ENCODE results near the gene KIF2A.

Gene KIF2A

DNA sequence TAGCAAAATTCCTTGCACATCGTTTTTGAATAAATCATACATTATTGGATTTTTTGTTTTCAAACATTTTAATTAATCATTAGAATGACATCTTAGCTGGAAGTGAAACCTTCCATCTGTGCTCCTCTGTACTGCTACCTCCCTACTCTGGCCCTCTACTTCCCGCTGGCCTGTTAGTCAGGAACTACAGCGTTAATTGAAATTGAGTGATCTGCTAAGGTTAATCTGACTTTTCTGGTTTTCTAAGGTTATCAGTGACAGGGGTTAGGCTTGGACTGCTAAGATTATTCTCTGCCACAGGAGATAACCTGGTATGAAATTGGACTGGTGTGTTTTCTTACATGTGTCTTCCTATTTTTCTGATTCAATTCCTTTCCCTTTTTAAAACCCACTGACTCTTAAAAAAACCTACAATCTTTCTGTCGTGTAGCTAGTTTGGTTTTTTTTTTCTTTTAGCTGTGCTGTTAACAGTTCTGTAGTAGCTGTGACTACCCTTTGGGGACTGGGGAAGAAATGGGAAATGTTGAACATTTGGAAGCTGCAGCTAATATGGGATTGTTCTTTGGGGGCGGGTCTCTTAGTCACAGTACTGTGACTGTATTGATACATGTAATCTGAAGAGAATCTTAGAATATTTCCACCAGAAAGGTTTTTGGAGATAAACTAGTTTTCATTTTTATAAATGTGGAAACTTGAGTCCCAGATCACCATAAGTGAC is 4.6 kb downstream of the KIF2A start:
- Mint-ChIP-seq H3K27ac (peak overlapping the region; percentile 82), H3K4me1 (peaks cover 81% of the 10 kb centered on the region), H3K27me3 (no peaks in the 10 kb centered on the region), H3K9me3 (no peaks in the 10 kb centered on the region), H3K4me3 (peak overlapping the region; percentile 63), H3K36me3 (peaks cover 12% of the 10 kb centered on the region)

GRCh38 chr5:62312036-62312435 is 6.0 kb downstream of the KIF2A start:
- H3K27ac Mint-ChIP-seq = peak overlapping the region; percentile 48
- no peaks in the 10 kb centered on the region for H3K27me3 Mint-ChIP-seq
- no peaks in the 10 kb centered on the region for H3K9me3 Mint-ChIP-seq
- peaks cover 16% of the 10 kb centered on the region for H3K36me3 Mint-ChIP-seq
- peak overlapping the region; percentile 3 for H3K4me3 Mint-ChIP-seq
- peaks cover 90% of the 10 kb centered on the region for H3K4me1 Mint-ChIP-seq

GRCh38 chr5:62312674-62313073 is 6.7 kb downstream of the KIF2A start:
- H3K4me3 Mint-ChIP-seq = peak overlapping the region; percentile 8
- H3K4me1 Mint-ChIP-seq = peaks cover 92% of the 10 kb centered on the region
- H3K36me3 Mint-ChIP-seq = peaks cover 16% of the 10 kb centered on the region
- H3K27me3 Mint-ChIP-seq = no peaks in the 10 kb centered on the region
- H3K9me3 Mint-ChIP-seq = no peaks in the 10 kb centered on the region
- H3K27ac Mint-ChIP-seq = peak overlapping the region; percentile 9

- H3K36me3 Mint-ChIP-seq = peaks cover 13% of the 10 kb centered on the region
- H3K9me3 Mint-ChIP-seq = no peaks in the 10 kb centered on the region
- H3K27ac Mint-ChIP-seq = peak overlapping the region; percentile 15
- H3K4me3 Mint-ChIP-seq = peak overlapping the region; percentile 20
- no peaks in the 10 kb centered on the region for H3K27me3 Mint-ChIP-seq
- peaks cover 92% of the 10 kb centered on the region for H3K4me1 Mint-ChIP-seq
Observed at GRCh38 chr5:62314213-62314830, 8.3 kb downstream of the KIF2A start.

GRCh38 chr5:62315376-62316175 is 9.6 kb downstream of the KIF2A start:
- peak overlapping the region; percentile 64 for H3K27ac Mint-ChIP-seq
- peak overlapping the region; percentile 3 for H3K4me3 Mint-ChIP-seq
- H3K36me3 Mint-ChIP-seq = peaks cover 6% of the 10 kb centered on the region

GRCh38 chr5:62316176-62316502 is 10.1 kb downstream of the KIF2A start:
- H3K36me3 Mint-ChIP-seq = peaks cover 3% of the 10 kb centered on the region

More at GRCh38 chr5:62315376-62316175, 9.6 kb downstream of the KIF2A start:
- no peaks in the 10 kb centered on the region for H3K9me3 Mint-ChIP-seq
- no peaks in the 10 kb centered on the region for H3K27me3 Mint-ChIP-seq
- H3K4me1 Mint-ChIP-seq = peaks cover 91% of the 10 kb centered on the region

DNA sequence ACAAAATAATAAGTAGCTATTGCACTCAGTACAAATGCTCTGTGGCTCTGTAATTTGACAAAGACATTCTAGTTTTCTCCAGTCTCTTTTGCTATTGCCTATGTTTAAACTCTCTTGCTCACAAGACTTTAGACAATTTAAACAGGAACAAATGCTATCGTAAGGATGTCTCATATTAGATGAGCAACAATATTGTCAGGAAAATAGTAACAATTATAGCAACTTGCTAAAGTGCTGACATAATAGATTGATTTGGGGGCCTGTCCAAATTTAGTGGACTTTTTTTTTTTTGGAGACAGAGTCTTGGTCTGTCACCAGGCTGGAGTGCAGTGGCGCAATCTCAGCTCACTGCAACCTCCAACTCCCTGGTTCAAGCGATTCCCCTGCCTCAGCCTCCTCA is 11.8 kb downstream of the KIF2A start:
- Mint-ChIP-seq H3K36me3 (peaks cover 3% of the 10 kb centered on the region), H3K4me1 (peaks cover 88% of the 10 kb centered on the region), H3K4me3 (no peak overlapping the region), H3K27me3 (no peaks in the 10 kb centered on the region), H3K9me3 (no peaks in the 10 kb centered on the region), H3K27ac (peak overlapping the region; percentile 27)

More at GRCh38 chr5:62316176-62316502, 10.1 kb downstream of the KIF2A start:
- Mint-ChIP-seq H3K27me3 (no peaks in the 10 kb centered on the region), H3K27ac (peak overlapping the region; percentile 66), H3K4me3 (peak overlapping the region; percentile 28), H3K9me3 (no peaks in the 10 kb centered on the region), H3K4me1 (peaks cover 91% of the 10 kb centered on the region)

- Mint-ChIP-seq H3K9me3 (no peaks in the 10 kb centered on the region), H3K36me3 (peaks cover 4% of the 10 kb centered on the region), H3K27ac (no peak overlapping the region), H3K4me3 (no peak overlapping the region), H3K4me1 (peaks cover 89% of the 10 kb centered on the region), H3K27me3 (no peaks in the 10 kb centered on the region)
Observed at GRCh38 chr5:62322484-62322883, 16.5 kb downstream of the KIF2A start.

- Mint-ChIP-seq H3K9me3 (no peaks in the 10 kb centered on the region), H3K4me1 (peaks cover 88% of the 10 kb centered on the region), H3K27me3 (no peaks in the 10 kb centered on the region), H3K36me3 (peaks cover 4% of the 10 kb centered on the region), H3K4me3 (no peak overlapping the region), H3K27ac (peak overlapping the region; percentile 80)
Observed at GRCh38 chr5:62326302-62326701, 20.3 kb downstream of the KIF2A start.

DNA sequence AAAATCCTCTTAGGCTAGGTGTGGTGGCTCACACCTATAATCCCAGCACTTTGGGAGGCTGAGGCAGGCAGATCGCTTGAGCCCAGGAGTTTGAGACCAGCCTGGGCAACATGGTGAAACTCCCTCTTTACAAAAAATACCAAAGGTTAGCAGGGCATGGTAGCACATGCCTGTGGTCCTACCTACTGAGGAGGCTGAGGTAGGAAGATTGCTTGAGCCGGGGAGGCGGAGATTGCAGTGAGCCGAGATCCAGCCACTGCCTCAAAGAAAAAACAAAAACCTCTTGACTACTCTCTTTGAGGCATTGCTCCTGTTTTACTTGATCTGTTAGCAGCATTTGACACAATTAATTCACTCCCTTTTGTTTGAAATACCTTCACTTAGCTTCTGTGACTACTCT is 20.7 kb downstream of the KIF2A start:
- Mint-ChIP-seq H3K9me3 (no peaks in the 10 kb centered on the region), H3K27me3 (no peaks in the 10 kb centered on the region), H3K4me3 (no peak overlapping the region), H3K27ac (peak overlapping the region; percentile 66), H3K36me3 (peaks cover 4% of the 10 kb centered on the region), H3K4me1 (peaks cover 88% of the 10 kb centered on the region)

DNA sequence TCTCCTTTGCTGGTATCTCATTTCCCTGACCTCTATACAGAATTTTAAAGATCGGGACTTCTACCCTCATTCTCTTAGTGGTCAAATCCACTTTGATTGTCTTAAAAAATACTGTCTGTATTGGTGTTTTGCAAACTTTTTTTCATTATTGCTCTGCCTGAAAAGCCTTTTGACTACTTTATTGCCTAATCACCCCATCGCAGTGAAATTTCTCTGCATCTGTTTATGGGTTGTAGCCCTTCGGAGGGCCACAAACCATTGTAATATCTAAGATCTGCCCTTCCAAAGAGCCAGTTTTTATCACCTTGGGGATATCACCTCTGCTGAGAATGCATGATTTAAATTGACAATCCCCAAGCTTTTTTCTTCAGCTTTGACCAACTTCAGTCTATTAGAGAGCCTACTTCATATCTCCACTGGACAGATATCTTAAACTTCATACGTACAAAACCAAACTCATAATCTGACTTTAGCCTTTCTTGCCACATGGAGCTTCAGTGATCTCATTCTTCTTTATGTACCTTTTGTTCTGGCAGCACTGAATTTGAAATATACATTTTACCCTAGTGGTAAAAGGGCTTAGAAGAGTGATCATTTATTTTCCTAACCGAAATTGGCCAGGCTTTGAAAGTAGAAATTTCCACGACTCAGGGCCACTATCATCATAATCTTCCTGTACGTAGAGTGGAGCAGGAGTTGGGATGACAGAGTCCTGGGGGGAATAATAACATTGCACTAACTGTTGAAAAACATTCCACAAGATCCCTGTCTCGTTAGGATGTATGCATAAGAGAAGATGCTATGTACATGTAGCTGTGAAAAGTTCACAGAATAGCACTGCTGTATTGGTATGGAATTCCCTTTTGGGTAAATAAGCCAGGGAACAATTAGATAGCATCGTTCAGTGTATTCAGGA is 21.4 kb downstream of the KIF2A start:
- Mint-ChIP-seq H3K27ac (peak overlapping the region; percentile 66), H3K9me3 (no peaks in the 10 kb centered on the region), H3K27me3 (no peaks in the 10 kb centered on the region), H3K4me3 (peak overlapping the region; percentile 31), H3K36me3 (peaks cover 4% of the 10 kb centered on the region), H3K4me1 (peaks cover 89% of the 10 kb centered on the region)

DNA sequence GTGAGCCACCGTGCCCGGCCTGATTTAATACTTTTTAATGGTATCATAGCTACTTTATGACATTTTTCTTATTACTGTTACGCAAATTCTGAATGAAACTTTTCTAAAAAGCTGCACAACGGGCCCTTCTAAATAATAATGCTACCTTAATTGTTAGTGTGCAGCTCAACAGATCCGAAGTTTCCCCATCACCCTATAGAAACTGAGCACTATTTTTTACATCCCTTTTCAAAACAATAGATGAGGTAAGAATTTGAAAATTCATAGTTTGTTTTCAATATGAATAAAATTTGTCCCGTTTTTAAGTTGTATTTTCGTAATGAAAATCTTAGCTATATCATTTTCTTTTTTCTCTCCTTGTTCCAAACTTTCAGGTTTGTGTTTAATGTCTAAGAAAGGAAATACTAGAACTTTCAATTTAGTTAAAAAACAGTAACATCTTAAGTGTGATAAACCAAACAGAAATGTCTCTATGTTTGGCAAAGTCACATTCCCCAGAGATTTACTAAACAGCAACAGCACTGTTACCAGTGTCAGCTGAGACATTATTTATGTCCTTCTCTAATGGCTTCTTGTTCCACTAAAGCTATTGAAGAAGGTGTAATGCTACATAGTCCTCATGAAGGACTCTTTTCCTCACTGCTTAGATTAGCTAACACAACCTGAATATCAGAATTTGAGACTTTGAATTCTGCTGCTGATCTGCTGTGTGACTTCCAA is 22.9 kb downstream of the KIF2A start:
- H3K9me3 Mint-ChIP-seq = no peaks in the 10 kb centered on the region
- H3K27me3 Mint-ChIP-seq = no peaks in the 10 kb centered on the region
- H3K4me3 Mint-ChIP-seq = peak overlapping the region; percentile 20
- H3K27ac Mint-ChIP-seq = peak overlapping the region; percentile 36
- peaks cover 94% of the 10 kb centered on the region for H3K4me1 Mint-ChIP-seq
- peaks cover 8% of the 10 kb centered on the region for H3K36me3 Mint-ChIP-seq

DNA sequence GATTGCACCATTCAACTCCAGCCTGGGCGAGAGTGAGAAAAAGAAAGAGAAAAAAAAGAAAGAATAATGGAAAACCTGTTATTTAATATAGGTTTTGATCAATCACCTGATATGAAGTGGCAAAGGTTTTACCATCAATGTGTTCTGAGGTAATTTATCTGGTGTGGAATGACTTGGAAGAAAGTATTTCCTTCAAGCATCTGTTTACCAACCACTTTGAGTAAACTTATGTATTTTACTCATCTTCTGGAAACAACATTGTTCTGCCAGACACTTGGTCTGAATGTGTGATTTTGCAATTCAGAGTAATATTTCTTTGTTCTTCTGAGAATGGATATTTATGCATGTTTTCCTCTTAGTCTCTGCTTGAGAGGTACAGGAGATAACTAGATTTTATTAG is 24.3 kb downstream of the KIF2A start:
- H3K27me3 Mint-ChIP-seq = no peaks in the 10 kb centered on the region
- H3K36me3 Mint-ChIP-seq = peaks cover 4% of the 10 kb centered on the region
- H3K27ac Mint-ChIP-seq = peak overlapping the region; percentile 88
- no peaks in the 10 kb centered on the region for H3K9me3 Mint-ChIP-seq
- no peak overlapping the region for H3K4me3 Mint-ChIP-seq
- H3K4me1 Mint-ChIP-seq = peaks cover 91% of the 10 kb centered on the region

- Mint-ChIP-seq H3K4me1 (peaks cover 87% of the 10 kb centered on the region), H3K9me3 (no peaks in the 10 kb centered on the region), H3K36me3 (peaks cover 4% of the 10 kb centered on the region), H3K4me3 (no peak overlapping the region), H3K27ac (peak overlapping the region; percentile 23), H3K27me3 (no peaks in the 10 kb centered on the region)
Observed at GRCh38 chr5:62331921-62332320, 25.9 kb downstream of the KIF2A start.

Measured in activated naive CD4-positive, alpha-beta T cell treated with anti-CD3 and anti-CD28 coated beads, Interleukin-2, amount 50 U/mL, for 24 hours (primary cell).